ENCODE data around the gene PRKN.

The PRKN gene

DNA sequence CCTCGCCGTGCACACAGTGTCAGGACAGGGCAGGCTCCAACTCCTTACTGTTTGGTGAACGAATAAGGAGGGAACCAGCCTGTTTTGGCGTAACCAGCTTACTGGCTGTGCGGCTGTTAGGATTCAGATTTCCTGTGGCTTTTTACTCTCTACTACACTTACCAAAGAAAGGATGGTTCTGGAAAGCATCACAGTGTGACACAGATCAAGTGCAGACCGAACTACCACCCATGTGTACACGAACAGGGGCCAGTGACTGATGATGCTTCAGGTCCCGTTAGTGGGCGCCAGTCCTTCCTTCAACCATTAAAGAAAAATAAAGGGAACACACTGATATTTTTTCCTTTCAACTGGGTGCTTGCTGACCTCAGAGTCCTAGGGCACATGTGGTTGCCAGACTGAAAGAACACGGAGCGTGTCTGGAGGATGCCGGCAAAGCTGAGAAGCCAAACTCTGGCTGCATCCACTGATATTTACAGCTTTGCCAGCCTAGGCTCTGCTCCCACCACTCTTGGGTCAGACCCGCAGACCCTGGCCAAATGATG lies 1101.4 kb downstream of the PRKN start:
- DNase-seq: no peak

DNA sequence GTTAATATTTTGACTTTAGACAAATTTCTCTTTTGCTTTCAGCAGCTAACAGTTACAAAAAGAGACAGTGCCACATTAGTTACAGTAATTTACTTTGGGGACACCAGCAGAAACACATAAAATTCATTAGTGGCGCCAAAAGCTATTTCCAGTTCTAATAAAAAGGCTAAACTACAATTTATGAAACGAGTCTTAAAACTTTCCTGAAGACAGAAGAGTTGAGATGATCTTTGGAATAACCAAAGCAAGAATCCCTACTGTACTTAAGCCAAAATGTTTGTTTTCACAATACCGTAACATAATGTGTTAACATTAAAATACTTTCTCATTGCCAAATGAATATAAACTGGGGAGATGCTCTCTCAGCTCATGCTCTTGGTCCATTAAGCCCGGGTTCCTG lies 1103.5 kb downstream of the PRKN start:
- DNase-seq: no peak

DNA sequence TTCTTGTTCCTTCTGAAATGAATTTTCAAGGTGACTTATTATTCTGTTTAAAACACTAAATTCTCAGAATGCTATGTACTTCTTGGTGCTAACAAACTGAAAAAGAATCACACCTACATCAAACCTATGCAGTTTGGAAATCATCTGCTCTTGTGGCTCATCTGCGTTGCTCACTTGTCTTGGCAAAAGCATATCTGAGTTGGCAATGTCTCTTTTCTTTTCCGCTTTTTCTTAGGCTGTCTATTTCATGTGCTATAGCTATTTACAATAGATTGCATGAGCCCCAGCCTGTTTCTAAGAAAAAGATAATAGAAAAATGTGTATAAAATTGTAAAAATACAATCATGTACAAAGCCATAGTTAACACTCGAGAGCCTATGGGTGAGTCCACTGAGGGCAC lies 1104.8 kb downstream of the PRKN start:
- no peak for DNase-seq

DNA sequence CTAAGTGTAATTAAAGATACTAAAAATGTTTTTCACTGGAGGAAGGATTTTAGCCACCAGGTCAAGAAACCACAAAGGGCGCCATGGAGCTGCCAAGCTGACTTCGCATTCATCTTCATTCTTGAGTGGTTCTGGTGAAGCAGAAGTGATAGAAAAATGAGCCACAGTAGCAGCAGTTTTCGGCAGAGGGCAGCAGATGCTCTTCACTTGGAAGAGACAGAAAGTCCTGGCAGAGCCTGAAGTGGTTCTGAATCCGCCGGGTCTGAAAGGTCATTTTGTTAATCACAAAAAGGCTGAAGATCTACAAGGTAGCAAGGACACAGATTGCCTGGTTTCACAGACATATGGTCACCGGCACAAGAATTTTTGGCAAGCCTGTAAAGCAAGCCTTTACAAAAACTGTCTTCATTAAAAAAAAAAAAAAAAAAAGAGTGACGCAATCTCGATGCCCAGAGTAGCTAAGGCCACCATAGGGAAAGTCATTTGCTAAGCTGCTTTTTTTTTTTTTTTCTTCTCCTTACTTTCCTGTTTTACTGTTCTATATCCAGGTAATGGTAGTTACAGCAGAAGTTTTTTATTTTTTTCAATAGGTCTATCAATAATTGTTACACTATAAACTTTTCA lies 1108.6 kb downstream of the PRKN start:
- DNase-seq: no peak

DNA sequence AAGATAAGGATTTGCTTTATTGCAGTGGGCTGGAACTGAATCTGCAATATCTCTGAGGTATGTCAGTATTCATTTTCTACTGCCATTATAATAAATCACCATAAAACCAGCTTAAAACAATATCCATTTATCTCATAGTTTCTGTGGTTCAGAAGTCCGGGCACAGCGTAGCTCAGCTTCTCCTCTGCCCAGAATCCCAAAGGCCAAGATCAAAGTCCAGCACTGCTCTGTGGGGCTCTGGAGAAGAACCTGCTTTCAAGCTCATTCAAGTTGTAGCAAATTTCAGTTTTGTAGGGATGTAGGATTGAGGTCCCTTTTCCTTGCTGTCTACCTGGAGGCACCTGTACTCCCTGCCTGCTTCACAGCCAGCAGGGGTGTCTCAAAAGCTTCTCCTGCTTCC lies 1113.9 kb downstream of the PRKN start:
- no peak for DNase-seq

DNA sequence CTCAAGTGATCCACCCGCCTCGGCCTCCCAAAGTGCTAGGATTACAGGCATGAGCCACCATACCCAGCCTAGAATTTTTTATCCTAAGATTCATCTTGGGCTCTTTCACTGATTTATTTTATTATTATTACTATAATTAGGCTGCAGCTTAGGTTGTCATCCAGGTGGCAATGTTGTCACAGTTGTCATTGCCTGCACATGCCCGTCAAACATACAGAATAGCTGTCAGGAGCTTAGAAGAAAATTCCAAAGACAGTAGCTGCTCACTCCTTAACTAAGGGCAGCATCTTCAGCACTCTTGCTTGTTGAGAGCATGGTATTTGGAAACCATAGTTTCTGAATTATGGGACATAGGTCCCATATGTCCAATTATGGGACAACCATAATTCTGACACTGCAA lies 1118.8 kb downstream of the PRKN start:
- no peak for DNase-seq

DNA sequence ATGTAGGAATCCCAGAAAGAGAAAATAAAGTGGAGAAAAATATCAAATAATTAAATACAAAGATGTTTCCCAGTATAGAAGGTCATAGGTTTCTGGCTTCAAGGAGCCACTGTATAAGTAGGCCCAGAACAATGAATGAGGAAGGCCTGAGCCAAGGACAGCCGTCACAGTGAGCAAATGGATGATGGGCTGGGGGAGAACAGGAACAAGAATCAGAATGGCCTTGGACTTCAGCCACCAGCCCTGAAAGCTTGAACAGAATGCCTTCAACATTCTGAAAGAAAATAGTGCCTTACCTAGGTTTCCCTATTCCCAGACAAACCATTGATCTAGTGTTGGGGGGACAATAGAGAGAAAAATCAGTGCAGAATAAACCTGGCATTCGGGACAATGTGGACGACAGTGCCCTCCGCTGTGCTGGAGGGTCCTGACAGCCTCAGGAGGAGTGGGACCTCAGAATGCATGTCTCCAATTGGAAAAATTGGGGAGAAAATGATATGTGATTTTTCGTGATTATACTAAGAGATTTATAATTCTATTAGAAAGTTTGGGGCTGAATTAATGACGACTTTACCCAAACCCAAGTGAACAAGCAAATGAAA lies 1119.8 kb downstream of the PRKN start:
- no peak for DNase-seq

DNA sequence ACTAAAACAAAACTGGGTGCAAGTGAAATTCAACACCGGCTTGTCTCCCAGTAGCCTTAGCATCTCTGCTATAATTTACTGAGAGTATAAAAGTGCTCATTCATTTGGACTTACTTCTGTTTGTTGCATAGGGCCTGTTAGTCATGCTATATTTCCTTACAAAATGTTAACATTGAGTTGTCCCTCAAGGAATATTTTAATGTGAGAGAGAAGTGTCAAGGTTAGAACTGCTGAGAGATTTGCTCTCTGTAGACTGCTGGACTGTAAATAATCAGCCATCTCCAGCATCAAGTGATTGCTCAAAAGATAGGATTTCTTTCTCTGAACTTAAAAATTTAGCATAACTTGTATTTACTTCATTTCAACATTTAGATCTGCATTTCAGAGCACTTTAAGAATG lies 1125.2 kb downstream of the PRKN start:
- no peak for DNase-seq

DNA sequence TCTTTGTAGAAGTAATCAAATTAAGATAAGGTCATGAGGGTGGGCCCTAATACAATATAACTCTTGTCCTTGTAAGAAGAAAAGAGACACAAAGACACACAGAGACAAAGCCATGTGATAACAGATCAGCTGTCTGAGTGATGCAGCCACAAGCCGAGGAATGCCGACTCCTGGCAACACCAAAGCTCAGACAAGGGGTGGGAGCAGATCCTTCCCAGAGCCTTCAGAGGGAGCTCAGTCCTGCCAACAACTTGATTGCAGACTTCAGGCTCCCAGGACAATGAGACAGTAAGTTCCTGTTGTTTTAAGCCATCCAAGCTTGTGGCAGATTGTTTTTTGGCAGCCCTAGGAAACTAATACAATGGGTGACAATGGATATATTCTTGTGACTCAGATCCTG lies 1128.7 kb downstream of the PRKN start:
- DNase-seq: no peak

DNA sequence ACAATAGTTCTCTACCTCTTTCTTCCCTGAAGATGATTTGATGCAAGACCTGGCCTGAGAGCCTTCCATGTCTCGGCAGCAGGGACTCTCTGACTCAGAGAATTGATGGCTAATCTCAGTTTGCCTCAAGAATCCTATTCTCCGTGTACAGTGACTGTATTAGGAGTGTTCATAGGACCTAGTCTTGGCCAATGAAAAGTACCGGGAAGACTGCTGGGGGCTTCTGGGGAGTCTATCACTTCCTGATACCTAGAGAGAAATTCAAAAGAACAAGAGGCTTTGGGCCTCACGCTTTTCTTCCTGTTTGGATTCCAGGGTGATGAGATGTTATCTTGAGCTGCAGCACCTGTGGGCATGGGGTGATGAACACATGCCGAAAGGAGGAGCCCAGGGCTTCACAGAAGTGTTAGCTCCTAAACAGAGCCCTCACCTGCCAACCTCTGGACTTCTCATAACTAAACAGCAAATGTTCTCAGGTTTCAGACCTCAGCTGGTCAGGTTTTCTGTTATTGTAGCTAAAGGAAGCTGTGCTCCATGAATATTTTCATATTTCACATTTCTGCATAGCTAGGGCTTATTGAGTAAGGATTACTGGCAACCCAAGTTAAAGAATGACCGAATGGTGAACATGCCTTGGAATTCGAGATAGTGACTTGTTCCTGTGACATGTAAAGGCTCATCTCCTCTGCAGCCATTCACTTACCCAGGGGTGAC lies 1130.6 kb downstream of the PRKN start:
- no peak for DNase-seq

DNA sequence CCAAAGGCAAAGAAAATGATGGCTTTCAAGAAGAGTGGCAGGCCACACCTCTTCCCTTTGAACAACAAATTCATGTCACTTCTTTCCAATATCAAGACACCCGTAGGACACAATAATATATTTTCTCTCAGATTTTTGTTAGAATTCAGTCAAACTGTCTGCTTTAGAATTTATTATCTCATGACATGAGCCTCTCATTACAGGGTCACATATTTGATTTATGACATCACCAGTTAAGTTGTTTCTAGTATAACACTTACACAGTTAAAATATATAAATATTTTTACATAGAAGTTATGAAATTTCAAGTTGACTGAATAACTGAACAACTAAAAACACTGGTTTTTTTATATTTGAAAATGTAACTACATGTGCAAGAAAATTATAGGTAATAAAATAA lies 1133.2 kb downstream of the PRKN start:
- DNase-seq: no peak

DNA sequence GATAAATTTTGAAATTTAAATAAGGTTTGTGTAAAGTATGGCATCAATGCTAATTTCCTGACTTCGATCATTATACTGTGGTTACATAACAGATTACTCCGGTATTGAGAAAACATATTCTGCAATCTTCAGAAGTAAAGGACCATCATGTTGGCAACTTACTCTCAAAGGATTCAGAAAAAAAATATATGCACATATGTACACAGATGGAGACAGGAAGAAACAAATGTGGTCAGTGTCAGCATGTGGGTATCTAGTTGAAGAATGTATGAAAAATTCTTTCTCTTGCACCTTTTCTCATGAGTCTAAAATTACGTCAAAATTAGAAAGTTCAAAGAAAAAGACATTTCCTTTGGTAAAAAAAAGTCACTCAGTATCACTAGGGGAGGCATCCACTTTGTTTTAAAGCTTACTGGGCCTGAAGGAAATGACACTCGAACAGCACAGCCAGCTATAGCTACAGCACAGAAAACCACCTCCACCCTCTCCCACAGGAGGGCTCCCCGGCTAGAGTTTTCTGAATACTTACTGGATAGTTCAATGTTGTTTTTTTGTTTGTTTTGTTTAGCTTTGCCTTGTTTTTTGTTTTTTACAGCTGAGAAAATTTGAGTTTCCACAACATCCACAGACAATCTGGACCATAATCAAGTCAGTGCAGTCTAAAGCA lies 1136.5 kb downstream of the PRKN start:
- no peak for DNase-seq

DNA sequence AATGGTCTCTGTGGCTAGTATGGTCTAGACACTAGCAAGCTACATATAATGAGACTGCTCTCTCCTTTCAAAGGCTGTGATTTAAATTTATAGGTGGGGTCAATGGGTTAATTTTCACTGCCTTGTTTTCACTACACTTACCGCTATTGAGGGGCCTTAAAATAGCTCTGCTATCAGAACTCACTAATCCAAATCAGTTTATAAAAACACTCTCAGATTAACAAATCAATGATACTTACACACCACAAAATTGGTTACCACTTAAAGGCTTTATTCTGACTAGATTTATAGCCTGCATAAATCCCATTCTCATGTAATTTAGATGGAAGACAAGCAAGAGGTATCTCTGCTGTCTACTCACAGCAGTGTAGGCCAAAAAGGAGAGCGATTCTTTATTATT lies 1140.7 kb downstream of the PRKN start:
- no peak for DNase-seq

DNA sequence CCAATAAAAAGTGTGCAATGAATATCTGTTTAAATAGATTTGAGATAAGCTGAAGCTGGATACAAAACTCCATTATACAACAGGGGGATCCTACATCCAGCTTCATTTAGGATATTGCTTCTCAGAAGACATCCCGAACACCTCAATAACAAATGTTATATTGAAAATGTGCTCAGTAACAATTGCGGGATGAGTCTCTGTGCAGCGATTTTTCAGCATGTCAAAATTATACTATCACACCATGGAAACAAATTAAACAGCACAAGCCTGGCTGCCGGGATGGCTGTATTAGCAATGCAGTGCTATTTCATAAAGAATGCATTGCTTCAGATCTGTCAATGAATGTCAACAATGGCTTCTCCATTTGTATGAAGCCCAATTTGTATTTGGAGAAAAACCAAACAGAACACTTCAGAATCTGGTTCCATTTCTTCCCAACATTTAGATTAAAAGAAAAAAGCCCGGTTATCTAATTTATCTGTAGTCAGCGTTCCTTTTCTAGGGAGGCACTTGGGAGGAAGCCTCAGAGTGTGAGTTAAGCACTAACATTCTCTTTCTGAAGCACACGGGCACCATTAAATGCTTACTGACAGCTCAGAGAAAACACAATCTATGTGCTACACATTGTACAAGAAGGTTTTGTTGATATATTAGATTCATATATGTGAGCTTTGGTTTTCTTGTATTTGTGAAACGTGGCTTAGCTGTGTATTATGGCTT lies 1142.8 kb downstream of the PRKN start:
- no peak for DNase-seq

DNA sequence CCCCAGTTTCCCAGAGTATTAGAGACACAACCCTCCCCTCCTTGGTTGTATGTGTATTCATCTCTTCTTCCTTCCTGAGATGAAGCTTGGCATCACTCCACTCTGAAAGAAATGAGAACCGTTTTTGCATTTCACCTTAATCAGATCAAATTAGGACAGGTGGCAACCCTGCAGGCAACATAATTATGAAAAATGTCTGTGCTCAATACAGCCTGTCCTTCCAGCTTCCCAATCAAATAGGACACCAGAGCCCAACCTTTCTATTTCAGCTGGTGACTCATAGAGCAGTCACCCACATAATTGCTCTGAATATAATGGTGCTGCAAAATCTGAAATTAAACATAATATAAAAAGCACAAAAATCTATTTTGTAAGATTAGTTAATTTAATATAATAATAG lies 1143.5 kb downstream of the PRKN start:
- no peak for DNase-seq

DNA sequence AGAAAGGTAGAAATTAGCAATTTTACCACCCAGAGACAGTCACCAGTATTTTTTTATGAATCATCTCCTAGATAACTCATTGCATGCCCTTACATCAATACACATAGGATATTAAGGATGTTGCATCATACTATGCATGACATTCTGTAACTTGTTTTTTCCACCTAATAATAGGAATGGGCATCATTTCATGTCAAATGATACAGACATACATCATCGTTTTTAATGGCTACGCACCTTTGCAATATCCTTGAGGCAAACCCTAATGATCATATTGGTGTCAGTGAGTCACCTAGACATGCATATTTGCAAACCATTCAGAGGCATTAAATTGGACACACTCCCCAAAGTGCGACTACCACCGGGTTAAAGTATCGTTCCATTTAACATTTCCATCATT lies 1144.0 kb downstream of the PRKN start:
- no peak for DNase-seq

DNA sequence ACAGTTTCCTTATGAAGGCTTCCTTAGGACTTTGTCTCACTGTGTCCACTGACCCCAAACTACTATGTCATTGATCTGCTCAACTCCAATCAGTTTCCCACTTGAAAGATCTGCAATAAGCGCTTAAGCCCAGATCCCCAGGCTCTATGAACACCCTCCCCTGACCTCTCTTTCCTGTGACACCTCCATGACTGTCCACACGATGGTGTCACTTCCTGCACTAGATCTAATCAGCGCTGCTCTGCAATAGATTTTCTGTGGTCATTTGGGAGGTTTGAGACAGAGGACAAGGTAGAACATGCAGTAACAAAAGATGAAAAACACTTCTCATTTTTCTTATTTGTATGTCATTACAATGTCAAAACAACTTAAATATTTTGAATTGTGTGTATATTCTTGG lies 1149.1 kb downstream of the PRKN start:
- no peak for DNase-seq

DNA sequence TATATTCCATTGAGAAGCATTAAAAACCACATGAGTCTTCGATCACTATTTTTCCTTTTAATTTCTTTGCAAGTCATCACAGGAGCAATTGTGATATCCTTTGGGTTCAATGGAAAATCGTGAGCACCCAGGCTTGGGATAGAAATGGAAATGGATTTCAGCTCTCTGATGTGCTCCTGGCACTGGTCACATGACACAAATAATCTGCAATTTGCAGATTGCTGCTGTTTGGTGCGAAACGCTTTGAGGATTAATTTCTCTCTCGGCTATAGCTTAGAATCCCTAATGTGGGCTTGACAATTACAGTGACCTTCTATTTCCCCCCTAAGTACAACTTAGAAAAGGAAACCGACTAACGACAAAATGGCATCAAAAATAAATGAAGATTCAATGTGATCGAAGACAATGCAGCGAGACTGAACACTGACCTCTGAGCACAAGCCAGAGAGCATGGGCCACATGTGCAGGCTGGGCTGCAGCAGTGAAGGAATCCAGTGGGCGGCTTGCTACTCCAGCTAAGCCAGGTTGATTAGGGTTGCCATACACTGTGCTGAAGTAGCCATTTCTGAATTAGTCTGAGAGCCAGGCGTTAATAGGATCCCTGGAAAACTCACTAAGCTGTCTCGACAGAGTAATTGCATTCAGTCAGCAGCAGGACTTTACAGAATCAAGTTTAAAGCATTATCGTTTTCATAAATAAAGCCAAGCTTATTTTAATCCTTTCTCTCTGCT lies 1151.9 kb downstream of the PRKN start:
- DNase-seq: no peak

DNA sequence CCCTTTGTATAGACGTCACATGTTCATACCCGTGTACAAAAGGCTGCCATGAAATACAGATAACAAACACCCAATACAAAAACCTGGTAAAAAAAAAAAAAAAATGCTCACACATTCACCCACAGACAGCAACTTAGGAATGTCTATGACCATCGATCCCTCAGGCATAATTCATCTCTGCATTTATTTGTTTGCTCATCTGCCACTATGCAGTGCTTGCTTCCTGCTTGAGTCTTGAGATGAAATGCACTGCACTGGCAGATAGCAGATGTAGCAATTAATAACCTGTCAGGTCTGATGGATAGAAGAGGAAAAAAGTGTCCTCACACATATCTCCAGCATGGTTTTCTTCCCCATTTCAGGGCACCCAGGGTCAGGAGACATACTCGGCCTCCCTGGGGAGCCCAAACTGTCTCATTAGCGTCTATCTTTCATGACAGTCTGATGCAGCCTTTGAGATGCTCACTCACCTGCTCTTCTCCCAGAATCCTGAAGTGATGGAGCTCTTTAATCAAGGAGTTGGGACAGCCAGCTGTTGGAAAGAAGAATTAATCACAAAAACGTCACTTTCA lies 1158.6 kb downstream of the PRKN start:
- DNase-seq: no peak

DNA sequence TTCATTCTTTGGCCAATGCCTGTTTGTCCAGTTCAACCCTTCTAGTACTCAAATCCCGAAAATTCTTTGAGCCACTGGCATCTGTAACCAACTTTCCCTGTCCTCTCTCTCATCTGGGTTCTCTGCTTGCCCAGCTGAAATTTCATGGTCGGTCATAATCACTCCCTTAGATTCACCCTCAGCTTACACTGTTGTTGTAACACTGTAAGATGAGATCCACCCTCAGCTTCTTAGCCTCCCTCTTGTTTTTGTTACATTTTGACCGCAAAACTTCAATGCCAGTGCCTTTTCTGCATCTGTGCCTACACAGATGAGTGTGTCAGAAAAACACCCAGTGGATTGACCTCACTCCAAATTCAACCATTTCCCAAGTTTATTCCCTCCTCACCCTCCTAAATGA lies 1162.6 kb downstream of the PRKN start:
- no peak for DNase-seq

DNA sequence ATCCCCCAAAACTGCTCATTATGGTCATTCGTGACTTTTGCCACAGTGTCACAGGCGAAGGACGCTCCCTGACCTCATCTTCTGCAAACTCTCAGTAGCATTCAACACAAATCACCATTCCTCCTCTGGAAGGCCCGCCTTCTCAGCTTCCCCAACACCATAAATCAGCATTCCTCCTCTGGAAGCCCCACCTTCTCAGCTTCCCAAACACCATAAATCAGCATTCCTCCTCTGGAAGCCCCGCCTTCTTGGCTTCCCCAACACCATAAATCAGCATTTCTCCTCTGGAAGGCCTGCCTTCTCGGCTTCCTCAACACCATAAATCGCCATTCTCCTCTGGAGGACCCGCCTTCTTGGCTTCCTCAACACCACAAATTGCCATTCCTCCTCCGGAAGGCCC lies 1165.7 kb downstream of the PRKN start:
- no peak for DNase-seq

All from right forelimb (tissue), 1 donor.